NCI-H446 (cell line): ENCODE data around the gene MAG.

Experiments used
- DNase-seq, 2 experiments: peaks; one replicate each; lab custom pipeline; 2025; lab: John Stamatoyannopoulos, UW

The MAG gene

DNA sequence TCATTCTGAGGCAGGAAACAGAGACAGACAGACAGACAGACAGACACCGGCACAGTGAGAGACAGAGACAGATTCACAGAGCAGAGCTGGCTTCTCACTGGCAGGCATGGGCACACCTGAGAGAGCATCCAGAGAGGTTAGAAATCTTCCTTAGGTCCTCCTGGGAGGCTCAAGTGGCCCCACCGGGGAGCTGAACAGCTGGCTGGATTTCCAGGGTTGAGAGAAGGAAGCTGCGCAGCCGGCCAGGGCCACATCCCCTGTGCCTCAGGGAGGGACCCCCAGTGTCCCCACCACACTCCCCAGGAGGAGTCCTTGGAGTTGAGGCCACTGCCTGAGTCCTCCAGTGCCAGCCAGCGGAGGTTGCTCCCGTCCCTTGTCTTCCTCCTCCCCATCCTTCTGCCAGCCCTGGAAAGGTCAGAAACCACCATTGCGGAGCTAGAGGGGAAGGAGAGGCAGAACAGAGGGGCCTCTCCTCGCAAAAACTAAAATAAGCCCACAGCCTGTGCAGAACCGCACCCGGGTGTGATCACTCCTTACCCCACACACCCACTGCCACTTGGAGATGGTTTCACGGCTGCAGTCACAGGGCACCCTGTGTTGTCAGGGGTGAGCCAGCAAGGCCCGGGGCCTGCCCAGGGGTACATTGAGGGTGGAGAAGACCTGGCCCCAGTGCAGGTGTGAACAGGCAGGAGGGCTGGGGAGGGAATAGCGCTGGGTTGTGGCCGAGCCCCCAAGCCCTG lies 70.5 kb downstream of the MAG start:
- DNase-seq, result no peak

DNA sequence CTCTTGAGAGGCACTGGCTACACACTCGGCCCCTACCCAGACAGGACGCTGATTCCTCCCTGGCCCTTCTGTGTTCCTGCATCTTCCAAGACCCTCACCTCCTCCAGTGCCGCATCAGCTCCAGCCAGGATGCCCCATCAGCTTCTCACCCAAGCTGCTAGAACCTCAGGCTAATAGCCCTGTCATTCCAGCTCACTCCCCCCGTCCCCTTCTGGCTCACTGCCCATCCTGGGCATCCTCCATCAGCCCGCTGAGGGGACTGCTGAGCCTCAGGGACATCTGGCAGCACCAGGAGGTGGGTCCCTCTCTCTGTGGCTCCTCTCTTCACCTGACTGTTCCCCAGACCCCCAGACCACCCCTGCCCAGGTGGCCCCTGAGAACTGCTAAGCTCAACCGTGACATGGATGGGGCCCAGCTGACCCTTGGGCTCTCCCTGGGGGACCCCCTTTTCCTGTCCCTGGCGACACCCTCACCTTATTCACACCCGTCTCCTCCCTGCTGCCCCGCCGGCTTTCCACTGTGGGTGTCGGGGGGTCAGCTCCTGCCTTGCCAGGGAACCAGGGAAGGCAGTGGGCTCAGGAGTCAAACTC lies 71.1 kb downstream of the MAG start:
- no peak for DNase-seq
